Measurements from ENCODE around the gene FAM161B.

- no peak for TF ChIP-seq GABPA (IDR thresholded peaks at IDR 0.05; ENCODE audit: low read depth)
- TF ChIP-seq REST (IDR thresholded peaks at IDR 0.05; ENCODE audit: insufficient replicate concordance, low read depth): no peak
Observed at GRCh38 chr14:73976125-73976524, 26.2 kb upstream of the FAM161B start.

All from HL-60 (cell line).